Measurements from ENCODE around the gene TMEM63B.
A peak's percentile ranks its signal among the peaks of the same experiment; 100 is the strongest.

TMEM63B gene

GRCh38 chr6:44133003-44133931 lies 5.9 kb downstream of the TMEM63B start:
- Histone ChIP-seq H3K4me3 (ENCODE audit: low read length in 2 of 2) (peak overlapping the region; percentile 19 to 40), H3K36me3 (replicated peaks in 1 of 2; ENCODE audit: control insufficient read depth in 2 of 2, insufficient read depth in 2 of 2, low read length in 2 of 2) (peaks cover 2 to 12% of the 10 kb centered on the region in 2 donors), H3K9ac (ENCODE audit: low read depth, low read length, poor library complexity) (no peak overlapping the region), H3K4ac (ENCODE audit: low read length) (no peak overlapping the region), H3K79me1 (ENCODE audit: low read depth, low read length) (peaks cover 8% of the 10 kb centered on the region), H4K8ac (ENCODE audit: low read depth, low read length) (no peak overlapping the region), H2BK12ac (ENCODE audit: low read length) (no peak overlapping the region), H3K27me3 (ENCODE audit: control insufficient read depth in 3 of 3, insufficient read depth in 3 of 3, low read depth in 1 of 3, low read length in 3 of 3) (no peaks in the 10 kb centered on the region), H3K18ac (ENCODE audit: low read length) (peak overlapping the region; percentile 90), H3K27ac (replicated peaks; ENCODE audit: low read length) (peak overlapping the region; percentile 40), H2AK5ac (ENCODE audit: low read depth, low read length) (no peak overlapping the region), H2BK5ac (ENCODE audit: low read length) (no peak overlapping the region), H3K4me2 (ENCODE audit: insufficient read depth, low read length, poor library complexity, severe bottlenecking) (peak overlapping the region; percentile 36), H4K91ac (ENCODE audit: low read depth, low read length, poor library complexity) (no peak overlapping the region), H2BK120ac (ENCODE audit: low read depth, low read length) (no peak overlapping the region), H3K23ac (ENCODE audit: low read depth, low read length, poor library complexity) (peak overlapping the region; percentile 27), H3K4me1 (ENCODE audit: control insufficient read depth in 2 of 2, insufficient read depth in 1 of 2, low read depth in 1 of 2, low read length in 2 of 2) (peaks cover 14 to 32% of the 10 kb centered on the region in 2 donors), H3K14ac (ENCODE audit: low read length) (no peak overlapping the region), H2BK15ac (ENCODE audit: low read length) (no peak overlapping the region), H2AFZ (ENCODE audit: low read length) (peak overlapping the region; percentile 88), H3K9me3 (replicated peaks in 1 of 2; ENCODE audit: control insufficient read depth in 2 of 2, insufficient read depth in 1 of 2, low read depth in 1 of 2, low read length in 2 of 2) (peaks cover 0 to 2% of the 10 kb centered on the region in 2 donors)
- peak; percentile 37 for DNase-seq (ENCODE audit: low spot score)
- WGBS, 2 donors (ENCODE audit: extremely low coverage in 2 of 2, insufficient read length in 2 of 2, insufficient replicate concordance in 1 of 2): no CpG with 5 or more reads among the region's 9 CpGs

GRCh38 chr6:44133981-44134711 lies 6.8 kb downstream of the TMEM63B start:
- Histone ChIP-seq H3K4me2 (ENCODE audit: insufficient read depth, low read length, poor library complexity, severe bottlenecking) (no peak overlapping the region), H2AK5ac (ENCODE audit: low read depth, low read length) (peak overlapping the region; percentile 82), H3K4ac (ENCODE audit: low read length) (peak overlapping the region; percentile 70), H3K9me3 (replicated peaks in 1 of 2; ENCODE audit: control insufficient read depth in 2 of 2, insufficient read depth in 1 of 2, low read depth in 1 of 2, low read length in 2 of 2) (peaks cover 0 to 2% of the 10 kb centered on the region in 2 donors), H3K18ac (ENCODE audit: low read length) (no peak overlapping the region), H3K36me3 (replicated peaks in 1 of 2; ENCODE audit: control insufficient read depth in 2 of 2, insufficient read depth in 2 of 2, low read length in 2 of 2) (peaks cover 2 to 12% of the 10 kb centered on the region in 2 donors), H3K4me1 (ENCODE audit: control insufficient read depth in 2 of 2, insufficient read depth in 1 of 2, low read depth in 1 of 2, low read length in 2 of 2) (peaks cover 9 to 33% of the 10 kb centered on the region in 2 donors), H3K4me3 (ENCODE audit: low read length in 2 of 2) (no peak overlapping the region), H2AFZ (ENCODE audit: low read length) (no peak overlapping the region), H3K9ac (ENCODE audit: low read depth, low read length, poor library complexity) (peak overlapping the region; percentile 25), H2BK12ac (ENCODE audit: low read length) (no peak overlapping the region), H4K8ac (ENCODE audit: low read depth, low read length) (no peak overlapping the region), H2BK120ac (ENCODE audit: low read depth, low read length) (peak overlapping the region; percentile 42), H3K27ac (replicated peaks; ENCODE audit: low read length) (no peak overlapping the region), H3K14ac (ENCODE audit: low read length) (no peak overlapping the region), H3K23ac (ENCODE audit: low read depth, low read length, poor library complexity) (peak overlapping the region; percentile 92), H2BK15ac (ENCODE audit: low read length) (peak overlapping the region; percentile 51), H4K91ac (ENCODE audit: low read depth, low read length, poor library complexity) (no peak overlapping the region), H3K79me1 (ENCODE audit: low read depth, low read length) (peaks cover 3% of the 10 kb centered on the region), H3K27me3 (ENCODE audit: control insufficient read depth in 3 of 3, insufficient read depth in 3 of 3, low read depth in 1 of 3, low read length in 3 of 3) (no peaks in the 10 kb centered on the region), H2BK5ac (ENCODE audit: low read length) (peak overlapping the region; percentile 90)
- WGBS, 2 donors (ENCODE audit: extremely low coverage in 2 of 2, insufficient read length in 2 of 2, insufficient replicate concordance in 1 of 2): no CpG with 5 or more reads among the region's 12 CpGs
- no peak for DNase-seq (ENCODE audit: low spot score)

GRCh38 chr6:44135173-44135758 lies 7.9 kb downstream of the TMEM63B start:
- Histone ChIP-seq H2BK12ac (ENCODE audit: low read length) (no peak overlapping the region), H3K18ac (ENCODE audit: low read length) (peak overlapping the region; percentile 36), H3K14ac (ENCODE audit: low read length) (no peak overlapping the region), H2AK5ac (ENCODE audit: low read depth, low read length) (no peak overlapping the region), H3K4me1 (ENCODE audit: control insufficient read depth in 2 of 2, insufficient read depth in 1 of 2, low read depth in 1 of 2, low read length in 2 of 2) (peaks cover 9 to 37% of the 10 kb centered on the region in 2 donors), H3K4ac (ENCODE audit: low read length) (no peak overlapping the region), H3K23ac (ENCODE audit: low read depth, low read length, poor library complexity) (no peak overlapping the region), H3K79me1 (ENCODE audit: low read depth, low read length) (peaks cover 3% of the 10 kb centered on the region), H2BK120ac (ENCODE audit: low read depth, low read length) (peak overlapping the region; percentile 42), H4K8ac (ENCODE audit: low read depth, low read length) (no peak overlapping the region), H2BK5ac (ENCODE audit: low read length) (peak overlapping the region; percentile 90), H2AFZ (ENCODE audit: low read length) (no peak overlapping the region), H4K91ac (ENCODE audit: low read depth, low read length, poor library complexity) (no peak overlapping the region), H3K27ac (replicated peaks; ENCODE audit: low read length) (peak overlapping the region; percentile 40), H3K36me3 (replicated peaks in 1 of 2; ENCODE audit: control insufficient read depth in 2 of 2, insufficient read depth in 2 of 2, low read length in 2 of 2) (peaks cover 12 to 23% of the 10 kb centered on the region in 2 donors), H3K9me3 (replicated peaks in 1 of 2; ENCODE audit: control insufficient read depth in 2 of 2, insufficient read depth in 1 of 2, low read depth in 1 of 2, low read length in 2 of 2) (peaks cover 0 to 2% of the 10 kb centered on the region in 2 donors), H3K4me2 (ENCODE audit: insufficient read depth, low read length, poor library complexity, severe bottlenecking) (peak overlapping the region; percentile 28), H3K4me3 (ENCODE audit: low read length in 2 of 2) (no peak overlapping the region), H3K9ac (ENCODE audit: low read depth, low read length, poor library complexity) (peak overlapping the region; percentile 13), H3K27me3 (ENCODE audit: control insufficient read depth in 3 of 3, insufficient read depth in 3 of 3, low read depth in 1 of 3, low read length in 3 of 3) (no peaks in the 10 kb centered on the region), H2BK15ac (ENCODE audit: low read length) (no peak overlapping the region)
- DNase-seq (ENCODE audit: low spot score): no peak
- no CpG with 5 or more reads among the region's 10 CpGs for WGBS, 2 donors (ENCODE audit: extremely low coverage in 2 of 2, insufficient read length in 2 of 2, insufficient replicate concordance in 1 of 2)
